Measurements from ENCODE around the gene JAM2. TPM values are rescaled to one million over a fixed set of nuclear protein-coding genes. Genes with fewer than 3 reads are reported as not detected.
"Not testable (repeated sequence)": the region's sequence is repeated elsewhere in the genome, so short reads cannot be mapped to it uniquely, and the experiment has no call there.

The JAM2 gene
- total and polyA plus RNA-seq, 10 of the 15 experiments (the other 5 are each of a cell fraction or from before 2014, with no cell fraction given) = 2.1 to 30.4 (median 8.6) TPM

DNA sequence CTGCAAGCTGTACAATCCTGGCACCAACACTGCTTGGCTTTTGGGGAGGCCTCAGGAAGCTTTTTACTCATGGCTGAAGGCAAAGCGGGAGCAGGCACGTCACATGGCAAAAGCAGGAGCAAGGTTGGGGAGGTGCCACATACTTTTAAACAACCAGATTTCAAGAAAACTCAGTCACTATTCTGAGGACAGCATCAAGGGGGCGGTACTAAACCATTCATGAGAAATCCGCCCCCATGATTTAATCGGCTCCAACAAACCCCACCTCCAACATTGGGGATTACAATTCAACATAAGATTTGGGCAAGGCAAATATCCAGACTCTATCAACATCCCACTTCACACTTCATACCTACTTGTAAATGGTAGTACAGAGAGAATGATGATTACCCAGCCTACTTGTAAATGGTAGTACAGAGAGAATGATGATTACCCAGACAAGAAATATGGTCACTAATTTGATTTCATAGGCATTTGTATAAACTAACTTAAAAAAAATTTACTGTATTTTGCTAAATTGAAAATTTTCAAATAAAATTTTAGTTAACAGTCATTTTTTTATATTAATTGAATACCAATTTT lies 70.7 kb downstream of the JAM2 start (continued):
- TF ChIP-seq, protein P1, sequence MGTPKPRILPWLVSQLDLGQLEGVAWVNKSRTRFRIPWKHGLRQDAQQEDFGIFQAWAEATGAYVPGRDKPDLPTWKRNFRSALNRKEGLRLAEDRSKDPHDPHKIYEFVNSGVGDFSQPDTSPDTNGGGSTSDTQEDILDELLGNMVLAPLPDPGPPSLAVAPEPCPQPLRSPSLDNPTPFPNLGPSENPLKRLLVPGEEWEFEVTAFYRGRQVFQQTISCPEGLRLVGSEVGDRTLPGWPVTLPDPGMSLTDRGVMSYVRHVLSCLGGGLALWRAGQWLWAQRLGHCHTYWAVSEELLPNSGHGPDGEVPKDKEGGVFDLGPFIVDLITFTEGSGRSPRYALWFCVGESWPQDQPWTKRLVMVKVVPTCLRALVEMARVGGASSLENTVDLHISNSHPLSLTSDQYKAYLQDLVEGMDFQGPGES (IDR thresholded peaks at IDR 0.05) = no peak

DNA sequence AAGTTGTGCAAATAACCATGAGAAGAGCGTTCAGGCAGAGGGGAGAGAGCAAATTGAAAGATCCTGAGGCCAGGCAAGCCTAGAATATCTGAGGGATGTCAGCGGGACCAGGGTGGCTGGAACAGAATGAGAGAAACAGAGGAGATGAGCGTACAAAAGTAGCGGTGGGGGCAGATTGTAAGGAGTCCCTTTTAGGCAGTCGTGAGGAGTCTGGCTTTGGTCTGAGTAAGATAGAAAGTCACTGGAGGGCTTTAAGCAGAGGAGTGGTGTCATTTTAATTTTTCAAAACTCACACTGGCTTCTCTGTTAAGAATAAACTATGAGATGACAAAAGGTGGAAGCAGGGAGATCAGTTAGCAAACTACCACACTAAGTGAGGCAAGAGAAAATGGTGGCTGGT lies 71.5 kb downstream of the JAM2 start:
- in situ Hi-C loops (cut with MboI) = no loop called here
- FAIRE-seq = no peak

DNA sequence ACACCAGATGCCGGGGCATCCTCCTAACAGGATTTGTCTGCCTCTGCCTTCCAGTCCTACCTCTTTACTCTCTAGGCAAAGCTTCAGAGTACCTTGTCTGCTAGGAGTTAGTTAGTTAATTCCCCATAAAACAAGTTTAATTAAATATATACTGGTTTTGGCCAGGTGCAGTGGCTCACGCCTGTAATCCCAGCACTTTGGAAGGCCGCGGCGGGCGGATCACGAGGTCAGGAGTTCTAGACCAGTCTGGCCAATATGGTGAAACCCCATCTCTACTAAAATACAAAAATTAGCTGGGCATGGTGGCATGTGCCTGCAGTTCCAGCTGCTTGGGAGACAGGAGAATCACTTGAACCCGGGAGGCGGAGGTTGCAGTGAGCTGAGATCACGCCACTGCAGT lies 75.0 kb downstream of the JAM2 start:
- H4K20me1 ChIP-seq (ENCODE audit: control insufficient read depth, insufficient read depth); H3K9ac ChIP-seq (ENCODE audit: control insufficient read depth, insufficient read depth, low read length); H3K27me3 ChIP-seq (replicated peaks in 1 of 2; ENCODE audit: control insufficient read depth in 2 of 2, insufficient read depth in 2 of 2, low read length in 1 of 2); H3K4me2 ChIP-seq (ENCODE audit: control insufficient read depth, insufficient read depth); RAD21 ChIA-PET (ENCODE audit: unreplicated experiment); in situ Hi-C loops (cut with MboI); POLR2A ChIA-PET; FAIRE-seq; DNase-seq (ENCODE audit: low read depth, low spot score); H3K36me3 ChIP-seq (ENCODE audit: control insufficient read depth in 2 of 2, insufficient read depth in 2 of 2, low read length in 1 of 2); H3K4me1 ChIP-seq (ENCODE audit: control insufficient read depth, insufficient read depth, low read length); ATAC-seq; H2AFZ ChIP-seq (ENCODE audit: control insufficient read depth, low read depth, low read length); H3K79me2 ChIP-seq (ENCODE audit: control insufficient read depth, insufficient read depth, low read length); H3K27ac ChIP-seq (ENCODE audit: control insufficient read depth, insufficient read depth); intact Hi-C loops (cut with micrococcal nuclease; ENCODE audit: unreplicated experiment); H3K9me3 ChIP-seq (replicated peaks; ENCODE audit: control insufficient read depth, insufficient read depth, low read length); BruUV-seq (replicated peaks); H3K4me3 ChIP-seq: not testable (repeated sequence)
- ChIA-PET CTCF (interaction anchor here (3.5 kb wide), 1 partner anchor 106 kb away, joined by 16 read pairs; no protein-coding TSS in a partner anchor), SMC1A (ENCODE audit: uncharacterized antibody, unreplicated experiment) (interaction anchor here (1.0 kb wide), 1 partner anchor 23 kb away, joined by 3 read pairs; no protein-coding TSS in a partner anchor)
- WGBS (ENCODE audit: insufficient coverage, insufficient replicate concordance, low lambda C conversion rate, missing lambda C conversion rate) = over 99% methylated on average over 10 of the region's 10 CpGs

More for the DNA sequence above, 71.5 kb downstream of the JAM2 start:
- ATAC-seq (no peak), DNase-seq (ENCODE audit: low read depth, low spot score) (no peak)
- no peak for TF ChIP-seq MEF2B (IDR thresholded peaks at IDR 0.05; ENCODE audit: partially characterized antibody, poor library complexity, severe bottlenecking)
- no peak for TF ChIP-seq RCOR1 (conservative IDR thresholded peaks at IDR 0.05; ENCODE audit: low read depth, low read length)
- no peak for TF ChIP-seq TCF3 (IDR thresholded peaks at IDR 0.05; ENCODE audit: borderline replicate concordance, insufficient read depth, low read depth, low read length)
- no peak for TF ChIP-seq RAD51 (IDR thresholded peaks at IDR 0.05)
- TF ChIP-seq ATF7 (IDR thresholded peaks at IDR 0.05; ENCODE audit: low read depth) = no peak
- TF ChIP-seq CHD4 (IDR thresholded peaks at IDR 0.05) = no peak
- no peak for TF ChIP-seq SMC3 (IDR thresholded peaks at IDR 0.05; ENCODE audit: borderline replicate concordance, low read length)
- no peak for TF ChIP-seq SIX5 (IDR thresholded peaks at IDR 0.05; ENCODE audit: low read depth, low read length, severe bottlenecking)
- TF ChIP-seq BHLHE40 (IDR thresholded peaks at IDR 0.05; ENCODE audit: borderline replicate concordance in 1 of 2, low read depth in 2 of 2, low read length in 1 of 2) = no peak
- TF ChIP-seq SIN3A (IDR thresholded peaks at IDR 0.05; ENCODE audit: low read depth, low read length) = no peak
- TF ChIP-seq MYC (IDR thresholded peaks at IDR 0.05; ENCODE audit: insufficient read depth, insufficient read length, insufficient replicate concordance, low read length, severe bottlenecking) = no peak
- TF ChIP-seq, protein P2, sequence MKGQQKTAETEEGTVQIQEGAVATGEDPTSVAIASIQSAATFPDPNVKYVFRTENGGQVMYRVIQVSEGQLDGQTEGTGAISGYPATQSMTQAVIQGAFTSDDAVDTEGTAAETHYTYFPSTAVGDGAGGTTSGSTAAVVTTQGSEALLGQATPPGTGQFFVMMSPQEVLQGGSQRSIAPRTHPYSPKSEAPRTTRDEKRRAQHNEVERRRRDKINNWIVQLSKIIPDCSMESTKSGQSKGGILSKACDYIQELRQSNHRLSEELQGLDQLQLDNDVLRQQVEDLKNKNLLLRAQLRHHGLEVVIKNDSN (IDR thresholded peaks at IDR 0.05; ENCODE audit: borderline replicate concordance, extremely low read length, insufficient read depth, low read depth, low read length) = no peak
- TF ChIP-seq, protein P3, sequence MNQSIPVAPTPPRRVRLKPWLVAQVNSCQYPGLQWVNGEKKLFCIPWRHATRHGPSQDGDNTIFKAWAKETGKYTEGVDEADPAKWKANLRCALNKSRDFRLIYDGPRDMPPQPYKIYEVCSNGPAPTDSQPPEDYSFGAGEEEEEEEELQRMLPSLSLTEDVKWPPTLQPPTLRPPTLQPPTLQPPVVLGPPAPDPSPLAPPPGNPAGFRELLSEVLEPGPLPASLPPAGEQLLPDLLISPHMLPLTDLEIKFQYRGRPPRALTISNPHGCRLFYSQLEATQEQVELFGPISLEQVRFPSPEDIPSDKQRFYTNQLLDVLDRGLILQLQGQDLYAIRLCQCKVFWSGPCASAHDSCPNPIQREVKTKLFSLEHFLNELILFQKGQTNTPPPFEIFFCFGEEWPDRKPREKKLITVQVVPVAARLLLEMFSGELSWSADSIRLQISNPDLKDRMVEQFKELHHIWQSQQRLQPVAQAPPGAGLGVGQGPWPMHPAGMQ (IDR thresholded peaks at IDR 0.05; ENCODE audit: borderline replicate concordance) = no peak
- no peak for TF ChIP-seq MTA2 (IDR thresholded peaks at IDR 0.05; ENCODE audit: low read depth)
- TF ChIP-seq EP300 (IDR thresholded peaks at IDR 0.05; ENCODE audit: borderline replicate concordance in 1 of 2, control insufficient read depth in 1 of 2, low read depth in 2 of 2, low read length in 2 of 2) = no peak
- TF ChIP-seq TCF7 (IDR thresholded peaks at IDR 0.05; ENCODE audit: borderline replicate concordance) = no peak
- no peak for TF ChIP-seq ZSCAN29 (IDR thresholded peaks at IDR 0.05)
- no peak for TF ChIP-seq HCFC1 (IDR thresholded peaks at IDR 0.05; ENCODE audit: low read length)
- TF ChIP-seq CBX5 (IDR thresholded peaks at IDR 0.05; ENCODE audit: low read depth) = no peak
- TF ChIP-seq PAX8 (IDR thresholded peaks at IDR 0.05) = no peak
- H3K4me3 ChIP-seq = no peak overlapping the region
- H3K4me1 ChIP-seq (ENCODE audit: control insufficient read depth, insufficient read depth, low read length) = no peaks in the 10 kb centered on the region
- BruUV-seq (replicated peaks) = no TSS peak
- no peak overlapping the region for H3K4me2 ChIP-seq (ENCODE audit: control insufficient read depth, insufficient read depth)
- ChIA-PET SMC1A (ENCODE audit: uncharacterized antibody, unreplicated experiment) (no interaction called here), RAD21 (ENCODE audit: unreplicated experiment) (no interaction called here), POLR2A (no interaction called here), CTCF (interaction anchor here (1.0 kb wide), 1 partner anchor 105 kb away, joined by 3 read pairs; no protein-coding TSS in a partner anchor)
- H3K79me2 ChIP-seq (ENCODE audit: control insufficient read depth, insufficient read depth, low read length) = no peaks in the 10 kb centered on the region
- H3K36me3 ChIP-seq (ENCODE audit: control insufficient read depth in 2 of 2, insufficient read depth in 2 of 2, low read length in 1 of 2) = peaks cover 0 to 2% of the 10 kb centered on the region in 2 experiments; a peak in 1 of 4 replicates
- no peak overlapping the region for H2AFZ ChIP-seq (ENCODE audit: control insufficient read depth, low read depth, low read length)
- WGBS (ENCODE audit: insufficient coverage, insufficient replicate concordance, low lambda C conversion rate, missing lambda C conversion rate) = 69% methylated on average over 5 of the region's 5 CpGs
- no peak overlapping the region for H3K9ac ChIP-seq (ENCODE audit: control insufficient read depth, insufficient read depth, low read length)
- H4K20me1 ChIP-seq (ENCODE audit: control insufficient read depth, insufficient read depth) = no peaks in the 10 kb centered on the region
- H3K9me3 ChIP-seq (replicated peaks; ENCODE audit: control insufficient read depth, insufficient read depth, low read length) = no peaks in the 10 kb centered on the region
- intact Hi-C loops (cut with micrococcal nuclease; ENCODE audit: unreplicated experiment) = no loop called here
- H3K27ac ChIP-seq (ENCODE audit: control insufficient read depth, insufficient read depth) = no peak overlapping the region
- no peaks in the 10 kb centered on the region for H3K27me3 ChIP-seq (replicated peaks in 1 of 2; ENCODE audit: control insufficient read depth in 2 of 2, insufficient read depth in 2 of 2, low read length in 1 of 2)
